ENCODE data around the gene PEX1.
A peak's percentile ranks its signal among the peaks of the same experiment; 100 is the strongest.
"Not testable (repeated sequence)": the region's sequence is repeated elsewhere in the genome, so short reads cannot be mapped to it uniquely, and the experiment has no call there.

The PEX1 gene

DNA sequence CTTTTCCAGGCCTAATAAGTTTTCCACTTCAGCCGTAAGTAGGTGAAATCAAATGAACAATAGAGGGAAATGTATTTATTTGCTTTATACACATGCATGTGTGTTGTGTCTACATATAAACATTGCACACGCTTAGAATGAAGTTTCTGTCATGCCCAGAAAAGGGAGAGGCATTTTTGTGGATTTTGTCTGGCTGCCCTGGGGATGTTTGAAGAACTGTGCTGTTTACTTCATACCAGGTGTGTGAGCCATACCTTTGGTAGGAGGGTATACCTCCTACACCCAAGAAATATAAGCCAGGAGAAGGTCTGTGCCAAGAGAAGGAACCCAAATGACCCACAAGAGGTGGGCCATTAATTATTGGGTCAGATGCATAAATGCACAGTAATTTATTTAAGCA is 68.2 kb downstream of the PEX1 start:
- FAIRE-seq = no peak

DNA sequence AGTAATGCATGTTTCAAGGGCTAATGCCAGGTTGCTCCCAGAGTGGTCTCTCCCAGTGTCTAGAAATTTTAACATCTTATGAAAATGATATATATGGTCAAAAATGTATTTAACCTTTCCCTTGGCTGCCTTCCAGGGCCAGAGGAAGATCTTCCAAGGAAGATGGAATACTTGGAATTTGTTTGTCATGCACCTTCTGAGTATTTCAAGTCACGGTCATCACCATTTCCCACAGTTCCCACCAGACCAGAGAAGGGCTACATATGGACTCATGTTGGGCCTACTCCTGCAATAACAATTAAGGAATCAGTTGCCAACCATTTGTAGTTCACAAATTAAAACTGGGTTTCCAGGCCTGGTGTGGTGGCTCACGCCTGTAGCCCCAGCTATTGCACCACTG is 72.1 kb downstream of the PEX1 start:
- no peak for FAIRE-seq

DNA sequence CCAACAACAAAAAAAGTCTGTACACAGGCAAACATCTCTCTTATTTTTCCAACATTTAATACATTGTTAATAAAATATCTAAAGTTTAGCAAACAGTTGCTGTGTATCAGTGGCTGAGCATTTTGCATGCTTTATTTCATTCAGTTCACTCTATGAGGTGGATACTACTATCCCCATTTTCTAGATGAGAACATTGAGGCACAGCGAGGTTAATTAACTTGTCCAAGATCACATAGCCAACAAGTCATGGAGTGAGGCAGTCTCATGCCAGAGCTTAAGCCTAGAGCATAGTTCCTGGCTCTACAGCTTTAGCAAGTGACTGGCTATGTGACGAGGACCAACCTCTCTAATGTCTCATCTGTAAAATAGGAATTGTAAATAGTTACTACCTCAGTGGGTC is 76.7 kb downstream of the PEX1 start:
- FAIRE-seq = no peak

DNA sequence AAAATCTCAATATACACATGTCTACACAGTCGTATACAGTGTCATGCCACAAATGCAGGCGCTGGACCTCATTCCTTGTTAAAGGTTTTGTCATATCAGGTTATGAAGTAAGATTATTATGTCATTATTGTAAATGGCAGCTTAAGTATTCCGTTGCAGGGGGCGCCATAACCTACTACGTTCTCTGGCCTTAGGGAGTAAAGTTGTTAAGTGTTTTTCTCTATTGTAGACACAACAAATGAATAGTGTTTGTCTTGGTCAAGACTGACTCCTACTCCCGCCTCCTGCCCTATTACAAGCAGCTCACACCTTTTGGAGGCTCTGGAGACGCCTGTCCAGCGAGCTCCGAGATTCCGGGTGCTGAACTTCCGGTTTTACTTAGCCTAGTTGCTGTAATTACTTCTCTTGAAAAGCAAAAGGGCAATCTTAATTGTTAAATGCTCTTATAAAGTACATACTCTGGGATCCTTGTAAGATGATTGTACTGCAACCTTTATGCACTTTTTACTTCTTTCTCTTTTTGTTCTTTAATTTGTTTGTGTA is 80.0 kb downstream of the PEX1 start:
- no peak for FAIRE-seq

DNA sequence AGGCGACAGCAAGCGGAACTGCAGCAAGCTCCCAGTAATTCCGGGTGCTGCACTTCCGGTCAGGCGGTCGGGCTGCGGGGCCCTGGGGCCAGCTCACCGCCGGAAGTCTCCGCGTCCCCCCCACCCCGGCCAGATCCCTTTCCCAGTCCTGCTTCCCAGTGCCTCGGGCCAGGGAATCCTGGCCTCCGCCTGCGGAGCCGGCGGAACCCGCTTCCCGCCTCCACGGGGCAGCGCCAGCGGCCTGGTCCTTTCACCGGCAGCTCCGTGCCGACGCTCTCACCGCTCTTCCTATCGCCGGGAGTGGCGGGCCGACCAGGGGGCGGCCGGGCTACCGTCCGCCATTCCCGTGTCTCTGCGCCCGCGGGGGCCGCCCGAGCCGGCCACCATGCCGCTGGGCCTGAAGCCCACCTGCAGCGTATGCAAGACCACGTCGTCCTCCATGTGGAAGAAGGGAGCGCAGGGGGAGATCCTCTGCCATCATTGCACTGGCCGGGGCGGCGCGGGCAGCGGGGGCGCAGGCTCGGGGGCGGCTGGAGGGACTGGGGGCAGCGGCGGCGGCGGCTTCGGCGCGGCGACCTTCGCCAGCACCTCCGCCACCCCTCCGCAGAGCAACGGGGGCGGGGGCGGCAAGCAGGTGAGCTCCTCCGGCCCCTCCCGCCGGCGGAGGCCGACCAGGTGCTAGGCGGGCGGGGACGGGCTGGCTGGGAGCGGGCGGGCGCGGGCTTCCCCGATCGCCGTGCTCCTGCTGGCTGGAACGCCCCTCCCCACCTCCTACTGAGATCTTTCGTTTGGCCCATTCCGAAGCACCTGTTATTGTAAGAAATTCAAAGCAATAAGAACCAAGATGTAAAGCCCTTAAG is 80.7 kb downstream of the PEX1 start, which contains the start of gene GATAD1:
TSS of gene GATAD1 (plus strand) at position 138 of the 860 bp plus-strand sequence. CDS start at position 386, 248 bp downstream.
- no peak for FAIRE-seq

DNA sequence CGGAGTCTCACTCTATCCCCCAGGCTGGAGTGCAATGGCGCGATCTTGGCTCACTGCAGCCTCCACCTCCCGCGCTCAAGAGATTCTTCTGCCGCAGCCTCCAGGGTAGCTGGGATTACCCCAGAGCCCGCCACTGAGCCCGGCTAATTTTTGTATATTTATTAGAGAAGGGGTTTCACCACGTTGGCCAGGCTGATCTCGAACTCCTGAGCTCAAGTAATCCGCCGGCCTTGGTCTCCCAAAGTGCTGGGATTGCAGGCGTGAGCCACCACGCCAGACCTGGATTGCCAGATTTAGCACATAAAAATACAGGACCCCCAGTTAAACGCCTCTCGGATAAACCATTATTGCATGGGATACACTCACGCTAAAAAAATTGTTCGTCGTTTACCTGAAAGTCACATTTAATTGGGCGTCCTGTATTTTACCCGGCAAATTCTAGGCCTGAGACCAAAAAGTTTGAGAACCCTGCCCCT is 81.4 kb downstream of the PEX1 start:
- peak; percentile 75 for FAIRE-seq

DNA sequence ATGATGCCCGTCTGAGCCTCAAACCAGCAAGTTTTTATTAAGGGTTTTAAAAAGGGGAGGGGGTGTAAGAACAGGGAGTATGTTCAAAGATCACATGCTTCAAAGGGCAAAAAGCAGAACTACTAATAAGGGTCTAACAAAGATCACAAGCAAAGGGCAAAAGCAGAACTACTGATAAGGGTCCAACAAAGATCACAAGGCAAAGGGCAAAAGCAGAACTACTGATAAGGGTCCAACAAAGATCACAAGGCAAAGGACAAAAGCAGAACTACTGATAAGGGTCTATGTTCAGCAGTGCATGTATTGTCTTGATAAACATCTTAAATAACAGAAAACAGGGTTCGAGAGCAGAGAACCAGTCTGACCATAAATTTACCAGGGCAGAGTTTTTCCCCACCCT is 85.6 kb downstream of the PEX1 start:
- not testable (repeated sequence) for FAIRE-seq

DNA sequence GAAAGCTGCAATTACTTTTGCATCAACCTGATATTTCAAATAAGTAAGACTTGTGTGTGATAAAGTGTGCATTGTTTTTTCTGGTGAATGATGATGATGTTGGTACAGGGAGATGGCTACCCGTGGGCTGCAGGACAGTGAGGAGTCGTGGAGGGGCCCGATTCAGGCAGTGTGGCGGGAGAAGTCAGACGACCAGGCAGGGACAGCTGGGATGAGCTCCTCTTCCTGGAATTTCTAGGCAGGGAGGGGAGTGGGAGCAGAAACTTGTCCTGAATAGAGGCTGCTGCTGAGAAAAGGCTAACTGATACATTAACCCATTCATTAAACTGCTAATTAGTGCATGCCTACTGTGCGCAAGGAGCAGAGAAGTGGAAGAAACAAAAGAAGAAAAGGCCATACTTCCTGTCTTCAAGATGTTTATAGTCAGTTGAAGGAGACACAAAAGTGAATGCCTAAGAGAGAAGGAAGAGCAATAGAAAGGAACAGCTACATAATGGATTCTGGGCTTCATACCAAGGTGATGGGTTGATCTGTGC is 90.3 kb downstream of the PEX1 start:
- FAIRE-seq = no peak

All from endometrium (tissue), 2 donors.